AG04450 (cell line): ENCODE measurements around the gene JMJD1C. TPM values are rescaled to one million over a fixed set of nuclear protein-coding genes. Genes with fewer than 3 reads are reported as not detected.

Source experiments
- CTCF ChIA-PET: fragments of 300-600, 350-600 bp; formaldehyde crosslinking; extraction: SDS; loops from one replicate; lab custom pipeline; 2022; ENCODE audit warnings: antibody characterized with exemption, inconsistent platforms; lab: Charles Lee
- POLR2A ChIA-PET: fragments of 350-600 bp; formaldehyde crosslinking; extraction: SDS; loops from one replicate; lab custom pipeline; 2021; ENCODE audit warnings: antibody characterized with exemption, inconsistent platforms; lab: Yijun Ruan, JAX
- DNase-seq: peaks from one replicate; pipeline ENCODE4 v3.0.0-alpha.2; 2011; ENCODE audit warnings: low read depth, low spot score
- H3K27ac ChIP-seq: one replicate; pipeline ENCODE4 v1.5.1; 2012; ENCODE audit warnings: low read depth, low read length, control low read depth
- H3K27me3 ChIP-seq: one replicate; pipeline ENCODE4 v1.6.0; 2012; ENCODE audit warnings: low read length; ENCODE audit not compliant: control insufficient read depth, insufficient read depth
- H3K4me3 ChIP-seq: 2 replicates; pipeline ENCODE4 v1.5.1; 2011; ENCODE audit warnings: mild to moderate bottlenecking, low read depth, low read length, control low read depth
- H3K9me3 ChIP-seq: 2 replicates; pipeline ENCODE4 v1.5.1; 2012; ENCODE audit warnings: low read length; ENCODE audit not compliant: control insufficient read depth, insufficient read depth
- CTCF ChIP-seq: IDR thresholded peaks from 2 replicates; pipeline ENCODE4 v1.5.1; 2011; ENCODE audit warnings: low read depth, low read length, control low read depth, inconsistent platforms
- polyA plus RNA-seq: library from polyadenylated mRNA; depleted of rRNA; stranded (reverse); fragments of >200 nt; gene quantifications from 2 replicates; pipeline ENCODE4 v1.2.3, GENCODE V29; 2011

JMJD1C gene
- polyA plus RNA-seq, 1 experiment, result 45.0 TPM

DNA sequence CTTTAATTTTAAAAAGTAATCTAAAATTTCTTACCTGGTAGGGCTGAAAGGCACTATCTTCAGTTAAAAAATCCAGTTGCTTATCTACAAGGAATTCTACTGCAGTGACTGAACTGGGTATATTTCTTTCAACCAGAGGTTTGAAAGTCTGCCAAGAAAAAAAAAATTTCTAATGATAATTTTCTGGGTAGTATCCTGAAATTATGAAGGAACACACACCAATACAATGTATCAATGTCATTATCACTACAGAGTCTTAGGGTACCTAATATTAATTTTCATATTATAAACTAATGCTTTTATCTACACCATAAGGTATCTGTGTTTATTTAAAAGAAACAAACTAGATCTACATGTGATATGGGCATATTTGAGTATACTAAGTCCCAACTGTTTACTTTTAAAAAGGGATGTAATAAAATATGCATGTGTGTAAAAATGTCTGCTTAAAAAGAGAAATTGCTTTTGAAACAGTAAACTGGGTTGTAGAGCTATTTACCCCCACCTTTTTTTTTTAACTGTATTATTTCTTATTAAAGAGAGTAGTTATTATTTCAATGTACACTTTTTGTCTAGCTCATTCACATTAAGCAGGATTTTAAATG, 201.1 kb downstream of the JMJD1C start:
- H3K27me3 ChIP-seq, result no peaks in the 10 kb centered on the region
- no peak for DNase-seq
- ChIA-PET POLR2A (interaction anchor here (0.6 kb wide), 1 partner anchor 18 kb away, joined by 3 read pairs; no protein-coding TSS in a partner anchor), CTCF (interaction anchor here (0.8 to 1.6 kb wide), 3 partner anchors 14 to 455 kb away, joined by 3 to 7 read pairs (median 4); no protein-coding TSS in a partner anchor)
- no peak overlapping the region for H3K27ac ChIP-seq
- H3K4me3 ChIP-seq, result peak overlapping the region; percentile 65
- no peaks in the 10 kb centered on the region for H3K9me3 ChIP-seq
- no peak for TF ChIP-seq CTCF

DNA sequence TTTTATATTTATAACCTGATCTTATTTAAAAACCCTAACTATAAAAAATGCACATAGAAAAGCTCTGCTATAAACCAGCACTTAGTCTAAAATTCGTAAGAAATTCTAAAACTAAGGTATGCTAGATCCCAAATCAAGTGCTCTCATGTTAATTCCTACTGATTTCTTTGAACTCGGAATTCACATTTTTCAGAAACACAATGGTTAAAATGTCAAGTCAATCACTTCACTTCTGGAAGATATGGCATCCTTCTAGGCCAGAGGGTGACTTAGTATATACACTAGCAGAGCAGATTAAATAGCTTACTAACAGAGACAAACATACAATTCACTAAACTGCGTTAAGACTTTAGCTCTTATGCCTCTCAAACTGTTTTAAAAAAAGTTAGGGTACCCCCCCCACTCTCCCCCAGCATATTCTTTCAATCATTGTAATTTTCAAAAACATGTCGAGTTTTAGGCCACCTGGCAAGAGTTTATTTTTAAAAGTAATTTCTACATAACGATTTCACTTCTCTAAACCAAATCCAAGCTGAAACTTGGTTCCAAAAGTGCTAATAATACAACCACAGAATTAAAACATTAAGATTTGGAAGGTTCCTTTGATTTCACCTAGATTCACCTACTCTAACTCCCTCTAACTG, 203.2 kb downstream of the JMJD1C start:
- no peak for DNase-seq
- Histone ChIP-seq H3K4me3 (no peak overlapping the region), H3K27ac (no peak overlapping the region), H3K9me3 (no peaks in the 10 kb centered on the region), H3K27me3 (no peaks in the 10 kb centered on the region)
- ChIA-PET POLR2A (interaction anchor here (1.9 kb wide), 1 partner anchor 367 kb away, joined by 6 read pairs; no protein-coding TSS in a partner anchor), CTCF (interaction anchor here (0.7 to 2.1 kb wide), 9 partner anchors 45 to 505 kb away, joined by 3 to 10 read pairs (median 3); no protein-coding TSS in a partner anchor)
- no peak for TF ChIP-seq CTCF

DNA sequence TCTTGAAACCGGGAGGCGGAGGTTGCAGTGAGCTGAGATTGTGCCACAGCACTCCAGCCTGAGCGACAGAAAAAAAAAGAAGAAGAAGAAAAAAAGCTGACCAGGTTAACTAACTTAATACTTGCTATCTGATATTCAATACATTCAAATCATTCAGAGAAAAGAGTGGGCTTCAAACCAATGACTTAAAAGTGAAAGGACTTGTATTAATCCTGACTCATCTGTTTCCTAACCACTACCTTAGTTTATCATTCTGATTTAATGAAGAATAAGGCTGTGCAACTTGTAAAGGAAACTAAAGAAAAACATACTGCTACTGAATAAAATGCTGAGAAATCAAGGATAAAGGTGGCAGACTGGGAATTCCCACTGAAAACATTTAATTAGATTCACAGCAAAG, 204.3 kb downstream of the JMJD1C start:
- TF ChIP-seq CTCF, result no peak
- no peak overlapping the region for H3K27ac ChIP-seq
- no peak overlapping the region for H3K4me3 ChIP-seq
- no peaks in the 10 kb centered on the region for H3K27me3 ChIP-seq
- no peaks in the 10 kb centered on the region for H3K9me3 ChIP-seq
- ChIA-PET POLR2A (no interaction called here), CTCF (interaction anchor here (0.7 to 1.5 kb wide), 3 partner anchors 44 to 506 kb away, joined by 3 read pairs; no protein-coding TSS in a partner anchor)
- no peak for DNase-seq

DNA sequence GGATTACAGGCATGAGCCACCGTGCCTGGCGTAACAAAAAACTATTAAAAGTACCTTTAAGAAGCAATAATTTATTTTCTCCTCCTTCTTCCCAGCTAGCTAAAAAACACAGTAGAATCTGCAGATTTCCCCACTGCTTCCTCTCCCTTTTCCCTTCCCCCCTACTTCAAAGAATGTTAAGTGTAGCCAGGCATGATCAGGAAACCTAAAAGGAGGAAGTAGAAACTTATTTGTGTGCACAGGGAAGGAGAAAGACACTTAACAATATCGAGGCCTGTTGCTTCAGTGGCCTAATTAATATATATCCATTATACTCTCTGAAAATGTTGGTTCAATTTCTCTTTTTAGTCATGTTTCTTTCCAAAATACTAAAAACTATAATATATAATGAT, 204.9 kb downstream of the JMJD1C start:
- H3K27ac ChIP-seq, result no peak overlapping the region
- no peaks in the 10 kb centered on the region for H3K9me3 ChIP-seq
- ChIA-PET CTCF (interaction anchor here (1.5 kb wide), 1 partner anchor 43 kb away, joined by 3 read pairs; no protein-coding TSS in a partner anchor), POLR2A (no interaction called here)
- TF ChIP-seq CTCF, result no peak
- DNase-seq, result no peak
- H3K27me3 ChIP-seq, result no peaks in the 10 kb centered on the region
- H3K4me3 ChIP-seq, result no peak overlapping the region
